ENCODE data around the gene GPR55. TPM values are rescaled to one million over a fixed set of nuclear protein-coding genes. Genes with fewer than 3 reads are reported as not detected.

Gene GPR55
- polyA plus RNA-seq, 1 donor (not counting 4 experiments of a cell fraction or from before 2014, with no cell fraction given) = not detected

GRCh38 chr2:230877759-230878598 lies 47.1 kb downstream of the GPR55 start:
- H3K79me2 ChIP-seq (ENCODE audit: control insufficient read depth, insufficient read depth, low read length) = no peaks in the 10 kb centered on the region
- no peaks in the 10 kb centered on the region for H3K9me3 ChIP-seq (ENCODE audit: control insufficient read depth, low read depth, low read length)
- TF ChIP-seq CTCF (optimal IDR thresholded peaks at IDR 0.05 in 1 of 3, IDR thresholded peaks at IDR 0.05 in 1 of 3, conservative IDR thresholded peaks at IDR 0.05 in 1 of 3; ENCODE audit: extremely low read depth in 1 of 3, insufficient read depth in 2 of 3, low read length in 3 of 3) = no peak
- no peak for TF ChIP-seq EZH2 (IDR thresholded peaks at IDR 0.05; ENCODE audit: low read length)
- H2AFZ ChIP-seq (ENCODE audit: control insufficient read depth, low read length) = no peak overlapping the region
- dilution Hi-C loops (cut with MboI; ENCODE audit: extremely low pct_ligation_motif_present, low sequenced_read_pairs) = no loop called here
- no peak for FAIRE-seq
- H3K9me1 ChIP-seq (ENCODE audit: control insufficient read depth, extremely low read depth, insufficient read depth, low read length) = no peaks in the 10 kb centered on the region
- no peaks in the 10 kb centered on the region for H3K36me3 ChIP-seq (ENCODE audit: control insufficient read depth in 2 of 2, extremely low read depth in 1 of 2, insufficient read depth in 2 of 2, low read length in 2 of 2)
- no peak overlapping the region for H3K4me2 ChIP-seq (ENCODE audit: control insufficient read depth, extremely low read depth, insufficient read depth, low read depth, low read length)
- no peak overlapping the region for H3K27ac ChIP-seq (ENCODE audit: control insufficient read depth, insufficient read depth, low read length)
- DNase-seq (ENCODE audit: low read depth, low spot score) = no peak
- H3K9ac ChIP-seq (ENCODE audit: control insufficient read depth, extremely low read depth, insufficient read depth, low read length) = no peak overlapping the region
- H3K4me1 ChIP-seq (ENCODE audit: control insufficient read depth, extremely low read depth, insufficient read depth, low read length) = no peaks in the 10 kb centered on the region
- no peaks in the 10 kb centered on the region for H3K27me3 ChIP-seq (ENCODE audit: control insufficient read depth, extremely low read depth, insufficient read depth, low read length)
- H4K20me1 ChIP-seq (ENCODE audit: control insufficient read depth, extremely low read depth, insufficient read depth, low read length) = no peaks in the 10 kb centered on the region
- H3K4me3 ChIP-seq (ENCODE audit: control insufficient read depth in 2 of 3, extremely low read depth in 1 of 3, insufficient read depth in 2 of 3, low read depth in 1 of 3, low read length in 3 of 3) = no peak overlapping the region

- H3K79me2 ChIP-seq (ENCODE audit: control insufficient read depth, insufficient read depth, low read length) = no peaks in the 10 kb centered on the region
- H3K4me2 ChIP-seq (ENCODE audit: control insufficient read depth, extremely low read depth, insufficient read depth, low read depth, low read length) = no peak overlapping the region
- TF ChIP-seq CTCF (optimal IDR thresholded peaks at IDR 0.05 in 1 of 3, IDR thresholded peaks at IDR 0.05 in 1 of 3, conservative IDR thresholded peaks at IDR 0.05 in 1 of 3; ENCODE audit: extremely low read depth in 1 of 3, insufficient read depth in 2 of 3, low read length in 3 of 3) (no peak), EZH2 (IDR thresholded peaks at IDR 0.05; ENCODE audit: low read length) (no peak)
- no peaks in the 10 kb centered on the region for H3K36me3 ChIP-seq (ENCODE audit: control insufficient read depth in 2 of 2, extremely low read depth in 1 of 2, insufficient read depth in 2 of 2, low read length in 2 of 2)
- H3K9ac ChIP-seq (ENCODE audit: control insufficient read depth, extremely low read depth, insufficient read depth, low read length) = no peak overlapping the region
- no peaks in the 10 kb centered on the region for H3K27me3 ChIP-seq (ENCODE audit: control insufficient read depth, extremely low read depth, insufficient read depth, low read length)
- no peak overlapping the region for H2AFZ ChIP-seq (ENCODE audit: control insufficient read depth, low read length)
- dilution Hi-C loops (cut with MboI; ENCODE audit: extremely low pct_ligation_motif_present, low sequenced_read_pairs) = no loop called here
- DNase-seq (ENCODE audit: low read depth, low spot score) (no peak), FAIRE-seq (no peak)
- H3K27ac ChIP-seq (ENCODE audit: control insufficient read depth, insufficient read depth, low read length) = no peak overlapping the region
- H3K9me3 ChIP-seq (ENCODE audit: control insufficient read depth, low read depth, low read length) = no peaks in the 10 kb centered on the region
- no peak overlapping the region for H3K4me3 ChIP-seq (ENCODE audit: control insufficient read depth in 2 of 3, extremely low read depth in 1 of 3, insufficient read depth in 2 of 3, low read depth in 1 of 3, low read length in 3 of 3)
- no peaks in the 10 kb centered on the region for H4K20me1 ChIP-seq (ENCODE audit: control insufficient read depth, extremely low read depth, insufficient read depth, low read length)
- H3K4me1 ChIP-seq (ENCODE audit: control insufficient read depth, extremely low read depth, insufficient read depth, low read length) = no peaks in the 10 kb centered on the region
- H3K9me1 ChIP-seq (ENCODE audit: control insufficient read depth, extremely low read depth, insufficient read depth, low read length) = no peaks in the 10 kb centered on the region
Observed at GRCh38 chr2:230877116-230877758, 47.8 kb downstream of the GPR55 start.
